HG03432 (cell line): ENCODE data around the gene MIB2.

ENCODE experiments used
- ATAC-seq: cut with Tn5 transposase; IDR thresholded peaks from one replicate; pipeline ENCODE4 v1.9.1; 2021; ENCODE audit warnings: mild to moderate bottlenecking, moderate library complexity; ENCODE audit not compliant: unreplicated experiment

Gene MIB2

DNA sequence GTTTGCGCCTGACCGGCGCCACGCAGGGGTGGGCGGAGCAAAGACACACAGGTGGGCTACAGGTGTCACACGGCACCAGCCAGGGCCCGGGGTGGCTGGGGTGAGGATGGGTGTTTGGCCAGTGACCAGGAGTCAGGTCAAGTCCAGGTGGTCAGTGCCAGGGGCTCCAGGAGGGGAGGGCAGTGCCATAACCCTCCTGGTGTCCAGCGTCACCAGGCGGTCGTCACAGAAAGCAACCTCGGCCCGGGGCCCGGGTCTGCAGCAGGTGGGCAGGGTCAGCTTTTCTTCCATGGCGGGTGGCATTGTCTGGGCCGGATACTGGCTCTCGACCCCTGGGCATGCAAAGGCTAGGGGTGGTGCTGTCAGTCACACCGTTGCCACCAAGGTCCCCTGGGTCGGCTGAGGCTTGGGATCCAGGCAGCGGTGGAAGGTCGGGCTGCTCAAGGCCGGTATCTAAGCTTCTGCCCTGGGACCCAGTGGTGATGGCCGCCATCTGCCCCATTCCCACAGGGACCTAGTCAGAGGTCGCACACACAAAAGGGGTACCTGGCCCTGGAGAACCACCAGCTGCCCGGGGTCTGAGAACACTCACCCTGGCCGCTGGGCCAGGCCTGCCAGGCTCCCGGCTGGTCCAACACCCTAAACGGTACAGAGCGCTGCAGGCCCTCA lies 17.1 kb upstream of the MIB2 start:
- ATAC-seq, result no peak

DNA sequence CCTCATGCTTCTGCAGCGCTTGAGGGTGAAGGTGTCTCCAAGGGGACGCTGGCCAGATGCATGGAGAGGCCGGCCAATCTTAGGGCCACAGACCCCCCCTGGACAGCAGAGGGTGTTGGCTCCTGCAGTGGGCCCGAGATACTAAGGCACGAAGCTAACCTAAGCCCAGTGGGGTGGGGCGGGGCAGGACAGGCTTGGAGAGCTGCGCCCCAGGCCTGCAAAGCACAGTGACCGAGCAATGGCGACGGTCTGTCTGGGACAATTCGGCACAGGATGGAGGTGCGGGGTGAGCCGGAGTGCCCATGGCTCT lies 16.6 kb upstream of the MIB2 start:
- ATAC-seq, result no peak

DNA sequence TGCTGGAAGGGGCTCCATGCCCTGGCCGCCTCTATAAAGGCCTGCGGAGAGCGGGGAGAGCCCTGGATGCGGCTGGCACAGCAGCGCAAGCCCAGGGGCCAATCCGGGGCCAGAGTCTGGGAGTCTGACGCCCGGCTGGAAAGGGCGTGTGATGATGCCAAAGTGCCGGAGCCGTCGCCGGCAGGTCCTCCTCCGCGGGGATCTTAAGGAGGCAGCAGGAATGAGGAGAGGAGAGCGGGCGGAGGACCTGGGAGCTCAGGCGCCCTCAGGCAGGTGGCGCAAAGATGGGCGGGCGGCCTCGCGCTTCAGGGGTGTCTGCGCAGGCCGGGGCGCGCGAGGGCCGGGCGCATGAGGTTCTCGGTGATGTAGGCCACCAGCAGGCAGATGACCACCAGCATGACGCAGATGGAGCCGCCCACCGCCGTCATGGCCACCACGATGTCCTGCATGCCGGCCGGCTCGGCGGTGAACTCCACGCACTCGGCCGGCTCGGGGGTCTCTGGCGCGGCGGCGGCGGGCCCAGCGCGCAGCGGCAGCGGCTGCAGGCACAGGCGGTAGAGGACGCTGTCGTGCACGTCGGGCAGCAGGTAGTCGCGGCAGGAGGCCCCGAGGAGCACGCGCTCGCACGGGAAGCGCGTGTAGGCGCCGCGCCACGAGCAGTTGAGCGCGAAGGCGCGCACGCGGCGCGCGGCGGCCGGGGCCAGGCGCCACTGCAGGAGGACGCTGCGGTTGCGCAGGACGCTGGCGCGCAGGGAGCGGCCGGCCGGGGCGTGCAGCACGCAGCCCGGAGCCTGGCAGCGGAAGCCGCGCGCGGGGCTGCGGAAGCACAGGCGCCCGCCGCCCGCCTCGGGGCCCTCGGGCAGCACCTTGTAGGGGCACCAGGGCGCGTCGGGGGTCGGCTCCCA lies 16.0 kb upstream of the MIB2 start:
- no peak for ATAC-seq

DNA sequence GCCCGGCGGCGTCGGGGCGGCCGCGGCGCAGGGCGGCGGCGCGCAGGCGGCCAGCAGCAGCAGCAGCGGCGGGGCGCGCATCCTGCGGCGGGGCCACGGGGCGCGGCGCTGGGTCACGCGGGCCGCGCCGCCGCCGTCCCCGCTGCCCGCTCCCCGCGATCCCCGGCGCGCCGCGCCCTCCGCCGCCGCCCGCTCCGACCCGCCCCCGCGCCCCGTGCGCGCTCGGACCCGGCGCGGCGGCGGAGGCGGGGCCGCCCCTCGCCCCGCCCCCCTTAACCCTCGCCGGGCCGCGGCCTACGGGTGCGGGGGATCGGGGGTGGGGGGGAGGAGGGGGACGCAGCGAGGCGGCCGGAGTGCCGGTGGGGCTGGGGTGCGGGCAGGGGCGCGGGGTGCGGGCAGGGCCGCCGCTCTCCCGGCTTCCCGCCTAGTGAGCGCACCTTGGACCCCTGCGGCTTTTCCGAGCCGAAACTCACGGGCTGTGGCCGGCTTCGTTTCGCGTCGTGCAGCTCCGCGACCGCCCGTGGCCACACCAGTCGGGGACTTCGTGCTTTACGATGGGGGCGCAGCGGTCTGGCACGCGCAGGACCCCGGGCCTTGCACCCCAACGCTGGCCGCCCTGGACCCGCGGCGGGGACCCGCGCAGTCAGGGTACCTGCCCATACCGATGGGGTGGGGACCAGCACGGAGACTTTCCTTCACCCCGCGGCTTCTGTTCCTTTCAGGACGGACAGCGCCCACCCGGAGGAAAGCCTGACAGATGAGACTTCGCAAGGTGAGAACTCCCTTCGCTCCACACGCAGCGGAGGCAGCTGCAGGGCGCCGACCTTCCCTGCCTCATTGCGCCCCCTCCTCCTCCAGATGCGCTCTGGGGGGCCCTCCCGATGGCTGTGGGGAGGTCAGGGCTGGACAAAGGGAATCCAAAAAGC lies 15.1 kb upstream of the MIB2 start, which contains the start of gene FNDC10:
Gene FNDC10, minus strand, starts transcription at position 201 of the 926 bp plus-strand sequence. Its CDS starts 120 bp downstream, at position 81.
- no peak for ATAC-seq

DNA sequence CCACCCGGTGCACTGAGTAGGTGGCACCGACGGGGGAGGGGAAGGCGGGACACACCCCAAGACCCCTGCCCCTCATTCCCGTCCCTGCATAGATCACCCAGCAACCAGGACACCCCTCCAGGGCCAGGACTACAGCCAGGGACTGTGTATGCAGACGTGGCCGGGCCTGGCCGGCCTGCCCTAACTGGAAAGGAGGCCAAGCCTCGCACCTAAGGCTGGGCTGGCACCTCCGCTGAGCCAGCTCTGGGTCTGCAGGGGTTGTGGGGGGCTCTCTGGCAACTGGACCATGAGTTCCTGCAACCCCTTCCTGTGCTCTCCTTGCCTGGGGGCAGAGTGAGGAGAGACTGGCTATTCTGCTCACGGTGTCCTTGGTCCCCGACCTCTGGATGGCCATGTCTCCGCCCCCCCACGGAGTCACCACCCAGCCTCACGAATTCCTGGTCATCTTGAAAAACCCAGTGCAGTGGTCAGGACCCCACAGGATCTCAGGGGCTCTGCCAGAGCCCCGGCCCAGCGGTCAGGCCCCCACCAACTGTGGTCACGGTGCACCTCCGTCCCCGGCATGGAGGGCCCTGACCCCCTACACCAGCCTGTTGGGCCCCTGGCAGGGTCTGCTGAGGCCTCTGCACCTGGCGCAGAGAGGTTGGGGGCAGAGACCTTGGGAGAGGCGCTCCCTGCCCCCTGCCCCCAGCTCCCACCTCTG lies 14.3 kb upstream of the MIB2 start:
- ATAC-seq, result no peak

DNA sequence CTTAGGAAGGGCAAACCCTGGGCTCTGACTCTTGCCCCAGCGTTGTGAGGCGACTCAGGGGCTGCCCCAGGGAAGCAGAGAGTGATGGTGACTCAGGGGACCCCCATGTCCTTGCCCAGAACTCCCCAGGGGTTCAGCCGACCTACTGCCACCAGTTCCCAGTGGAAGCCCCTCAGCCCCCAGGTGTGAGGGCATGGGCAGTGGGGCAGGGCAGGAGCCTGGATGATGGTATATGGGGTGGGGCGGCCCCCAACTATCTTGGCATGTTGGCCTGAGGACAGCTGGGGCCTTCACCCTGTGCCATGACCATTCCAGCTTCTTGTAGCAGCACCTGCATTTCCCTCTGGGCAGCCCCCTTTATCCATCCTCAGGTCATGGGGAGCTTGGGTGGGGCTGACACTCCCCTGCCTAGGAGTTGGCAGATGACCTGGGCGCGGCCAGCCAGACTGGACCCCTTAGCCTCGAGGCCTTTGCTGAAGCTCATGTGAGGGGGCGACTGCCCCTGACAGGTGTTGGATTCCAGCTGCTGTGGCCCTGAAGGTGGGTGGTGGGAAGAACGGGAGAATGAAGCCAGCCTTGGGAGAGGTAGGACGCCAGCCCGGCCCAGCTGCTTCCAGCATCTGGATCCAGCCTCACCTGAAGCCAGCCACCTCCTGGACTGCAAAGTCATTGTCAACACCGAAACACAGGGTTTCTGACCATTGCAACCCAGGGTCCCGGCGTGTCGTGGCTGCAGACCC lies 13.6 kb upstream of the MIB2 start:
- no peak for ATAC-seq

DNA sequence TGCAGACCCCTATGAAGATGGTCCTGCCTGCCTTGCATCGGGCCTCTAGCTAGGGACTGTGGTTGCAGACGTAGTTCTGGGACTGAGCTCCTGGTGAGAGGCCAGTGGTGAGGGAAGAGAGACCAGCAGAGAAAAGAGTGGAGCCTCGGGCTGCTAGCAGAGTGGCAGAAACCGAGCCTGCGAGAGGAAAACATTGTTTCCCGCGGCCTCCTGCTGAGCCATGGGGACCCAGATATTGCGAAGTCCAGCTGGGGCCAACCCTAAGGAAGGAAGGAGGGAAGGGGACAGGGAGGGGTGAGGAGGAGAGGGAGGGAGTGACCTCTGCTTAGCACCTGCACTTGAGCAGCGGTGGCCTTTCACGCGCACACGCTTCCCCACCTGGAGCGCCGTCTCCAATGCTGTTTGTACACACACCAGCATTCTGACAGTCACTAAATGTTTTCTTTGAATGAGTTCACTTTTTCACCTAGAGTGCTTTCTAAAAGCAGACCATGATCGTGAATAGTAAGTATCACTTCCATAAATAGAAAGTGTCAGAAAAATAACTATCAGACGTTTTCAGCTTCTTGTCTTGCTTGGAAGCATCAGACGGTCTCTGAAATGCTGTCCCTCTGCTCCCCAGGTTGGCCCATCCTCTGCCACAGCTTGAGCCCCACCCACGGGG lies 12.9 kb upstream of the MIB2 start:
- no peak for ATAC-seq

DNA sequence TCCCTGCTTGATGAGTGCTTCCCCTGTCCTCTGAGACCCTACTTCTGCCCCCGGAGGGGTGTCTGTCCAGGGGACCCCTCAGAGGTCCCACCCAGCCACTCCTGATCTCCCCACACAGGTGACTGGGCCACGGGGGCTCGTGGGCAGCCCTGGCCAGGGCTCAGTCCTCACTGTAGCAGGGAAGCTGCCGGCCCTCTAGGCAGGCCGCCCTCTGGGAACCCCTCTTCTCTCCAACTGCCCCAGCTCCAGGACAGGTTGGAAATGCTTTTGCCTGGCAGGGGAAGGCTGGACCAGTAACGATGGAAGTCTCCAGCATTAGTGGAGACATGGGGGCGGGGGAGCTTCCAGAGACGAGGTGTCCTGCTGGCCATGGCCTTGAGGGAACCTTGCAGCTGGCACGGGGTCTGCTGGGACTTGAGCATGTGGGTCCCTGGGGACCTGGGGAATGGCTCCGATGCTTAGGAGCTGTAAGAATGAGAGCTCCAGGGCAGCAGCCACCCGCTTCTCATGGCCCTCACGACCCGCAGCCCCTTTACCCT lies 12.3 kb upstream of the MIB2 start:
- no peak for ATAC-seq

DNA sequence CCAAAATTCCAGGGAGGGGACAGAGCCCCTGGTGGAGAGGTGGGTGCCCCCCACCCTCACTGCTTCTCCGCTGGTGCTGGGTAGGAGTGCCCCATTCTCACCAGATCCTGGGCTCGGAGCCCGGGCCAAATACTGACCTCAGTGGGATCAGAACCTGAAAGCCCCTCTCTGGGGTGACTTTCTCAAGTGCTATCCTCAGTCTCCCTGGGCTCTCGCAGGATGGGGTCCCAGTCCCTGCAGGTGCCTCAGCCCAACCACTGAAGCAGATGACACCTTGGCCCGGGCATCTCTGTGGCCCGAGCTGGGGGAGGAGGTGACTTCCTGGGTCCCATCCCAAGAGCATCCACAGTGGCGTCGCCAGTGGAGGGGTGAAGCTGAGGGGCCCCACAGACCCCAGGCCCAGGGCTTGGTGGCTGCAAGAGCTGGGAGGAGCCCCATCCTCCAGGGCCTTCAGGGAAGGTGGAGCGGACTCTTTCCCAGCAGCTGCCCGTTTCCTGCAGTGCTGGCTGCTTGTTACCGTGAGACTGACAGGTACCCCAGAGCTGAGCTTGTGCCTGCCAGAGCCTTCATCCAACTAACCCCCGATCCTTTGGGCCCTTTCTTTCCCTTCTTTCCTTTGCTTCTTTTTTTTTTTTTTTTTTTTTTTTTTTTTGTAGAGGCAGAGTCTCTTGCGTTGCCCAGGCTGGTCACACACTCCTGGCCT lies 11.5 kb upstream of the MIB2 start:
- ATAC-seq, result no peak

DNA sequence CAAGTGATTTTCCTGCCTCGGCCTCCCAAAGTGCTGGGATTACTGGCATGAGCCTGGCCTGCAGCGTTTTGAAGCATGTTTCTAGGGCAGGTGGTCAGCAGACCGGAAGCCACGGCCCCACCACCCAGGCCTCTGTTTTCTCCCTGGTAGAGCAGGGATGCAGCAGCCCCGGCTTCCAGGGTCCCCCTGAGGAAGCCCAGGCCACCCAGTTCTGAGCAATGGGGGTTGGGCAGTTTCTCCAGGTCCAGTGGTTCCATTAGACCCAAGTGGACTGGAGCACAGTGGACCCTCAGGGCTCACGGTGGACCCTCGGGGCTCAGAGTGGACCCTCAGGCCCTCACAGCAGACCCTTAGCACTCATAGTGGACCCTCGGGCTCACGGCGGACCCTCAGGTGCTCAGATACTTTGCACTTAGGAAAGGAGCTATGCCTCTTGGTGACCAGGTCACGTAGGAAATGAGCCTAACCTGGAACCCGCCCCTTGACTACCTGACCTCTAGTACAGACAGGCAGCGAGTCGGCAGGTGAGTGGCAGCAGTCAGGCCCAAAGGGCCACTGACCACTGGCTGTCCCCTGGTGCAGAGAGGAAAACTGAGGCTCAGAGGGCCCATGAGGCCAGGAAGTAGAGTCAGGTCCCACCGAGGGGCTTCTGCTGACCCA lies 10.8 kb upstream of the MIB2 start:
- ATAC-seq, result no peak

DNA sequence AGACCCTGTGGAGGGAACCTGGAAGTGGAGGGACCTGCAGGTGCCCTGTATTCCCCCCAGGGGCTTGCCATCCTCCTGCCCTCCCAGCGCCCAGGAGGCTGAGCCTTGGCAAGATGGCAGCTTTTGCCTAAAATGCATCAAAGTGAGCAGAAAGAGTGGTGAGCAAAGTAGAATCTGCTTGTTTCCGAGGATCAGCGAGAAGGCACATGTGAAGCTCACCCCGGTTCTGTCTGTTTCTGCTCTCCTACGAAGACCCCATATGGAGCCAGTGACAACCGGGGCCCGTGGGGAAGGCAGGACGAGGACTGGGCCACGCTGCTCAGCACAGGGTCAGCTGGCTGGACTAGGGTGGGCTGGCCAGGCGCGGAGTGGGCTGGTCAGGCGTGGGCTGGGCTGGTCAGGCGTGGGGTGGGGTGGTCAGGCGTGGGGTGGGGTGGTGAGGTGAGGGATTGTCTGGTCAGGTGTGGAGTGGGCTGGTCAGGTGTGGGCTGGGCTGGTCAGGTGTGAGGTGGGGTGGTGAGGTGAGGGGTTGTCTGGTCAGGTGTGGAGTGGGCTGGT lies 10.2 kb upstream of the MIB2 start:
- no peak for ATAC-seq

DNA sequence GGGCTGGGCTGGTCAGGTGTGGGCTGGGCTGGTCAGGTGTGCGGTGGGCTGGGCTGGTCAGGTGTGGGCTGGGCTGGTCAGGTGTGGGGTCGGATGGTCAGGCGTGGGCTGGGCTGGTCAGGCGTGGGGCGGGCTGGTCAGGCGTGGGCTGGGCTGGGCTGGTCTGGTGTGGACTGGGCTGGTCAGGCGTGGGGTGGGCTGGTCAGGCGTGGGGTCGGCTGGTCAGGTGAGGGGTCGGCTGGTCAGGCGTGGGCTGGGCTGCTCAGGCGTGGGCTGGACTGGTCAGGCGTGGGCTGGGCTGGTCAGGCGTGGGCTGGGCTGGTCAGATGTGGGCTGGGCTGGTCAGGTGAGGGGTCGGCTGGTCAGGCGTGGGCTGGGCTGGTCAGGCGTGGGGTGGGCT lies 9.6 kb upstream of the MIB2 start:
- no peak for ATAC-seq

DNA sequence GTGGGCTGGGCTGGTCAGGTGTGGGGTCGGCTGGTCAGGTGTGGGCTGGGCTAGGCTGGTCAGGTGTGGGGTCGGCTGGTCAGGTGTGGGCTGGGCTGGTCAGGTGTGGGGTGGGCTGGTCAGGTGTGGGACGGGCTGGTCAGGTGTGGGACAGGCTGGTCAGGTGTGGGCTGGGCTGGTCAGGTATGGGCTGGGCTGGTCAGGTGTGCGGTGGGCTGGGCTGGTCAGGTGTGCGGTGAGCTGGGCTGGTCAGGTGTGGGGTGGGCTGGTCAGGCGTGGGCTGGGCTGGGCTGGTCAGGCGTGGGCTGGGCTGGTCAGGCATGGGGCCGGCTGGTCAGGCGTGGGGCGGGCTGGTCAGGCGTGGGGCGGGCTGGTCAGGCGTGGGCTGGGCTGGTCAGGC lies 9.1 kb upstream of the MIB2 start:
- ATAC-seq, result no peak

DNA sequence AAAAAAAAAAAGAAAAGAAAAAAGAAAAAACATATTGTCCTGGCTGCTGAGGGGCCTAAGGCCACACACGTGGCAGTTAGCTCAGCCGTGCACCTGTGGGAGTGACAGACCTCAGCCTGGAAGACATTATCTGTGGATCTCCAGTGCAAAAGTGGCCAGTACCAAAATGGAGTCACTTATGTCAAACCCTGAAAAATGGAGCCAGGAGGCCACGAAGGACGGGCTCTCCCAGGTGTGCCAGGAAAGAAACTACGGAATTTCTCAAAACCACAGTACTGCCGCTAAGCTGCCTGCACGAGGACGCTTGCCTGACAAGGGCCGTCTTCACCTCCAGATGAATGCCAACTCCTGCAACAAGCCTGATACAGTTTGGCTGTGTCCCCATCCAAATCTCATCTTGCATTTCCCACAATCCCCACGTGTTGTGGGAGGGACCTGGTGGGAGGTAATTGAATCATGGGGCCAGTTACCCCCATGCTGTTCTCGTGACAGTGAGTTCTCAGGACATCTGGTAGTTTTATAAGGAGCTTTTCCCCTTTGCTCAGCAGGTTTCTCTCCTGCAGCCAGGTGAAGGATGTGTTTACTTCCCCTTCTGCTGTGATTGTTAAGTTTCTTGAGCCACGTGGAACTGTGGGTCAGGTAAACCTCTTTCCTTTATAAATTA lies 5.3 kb upstream of the MIB2 start:
- no peak for ATAC-seq

DNA sequence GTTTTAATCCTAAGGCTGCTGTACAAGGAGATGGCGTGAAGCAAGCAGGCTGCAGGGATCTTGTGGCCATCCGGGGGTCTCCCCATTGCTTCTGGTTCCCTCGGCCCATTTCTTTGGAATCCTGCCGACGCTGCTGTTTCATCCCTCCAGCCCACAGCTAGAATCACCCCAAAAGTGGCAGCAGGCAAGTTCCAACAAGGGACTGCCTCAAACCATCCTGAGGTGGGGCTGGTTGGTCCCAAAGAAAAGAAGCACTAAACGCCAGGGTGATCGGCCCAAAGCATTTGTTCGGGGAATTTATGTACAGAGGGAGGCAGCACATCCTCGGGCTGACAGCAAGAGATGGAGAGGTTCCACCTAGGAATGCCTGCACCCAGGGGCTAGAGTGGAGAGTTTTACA lies 4.5 kb upstream of the MIB2 start:
- no peak for ATAC-seq

DNA sequence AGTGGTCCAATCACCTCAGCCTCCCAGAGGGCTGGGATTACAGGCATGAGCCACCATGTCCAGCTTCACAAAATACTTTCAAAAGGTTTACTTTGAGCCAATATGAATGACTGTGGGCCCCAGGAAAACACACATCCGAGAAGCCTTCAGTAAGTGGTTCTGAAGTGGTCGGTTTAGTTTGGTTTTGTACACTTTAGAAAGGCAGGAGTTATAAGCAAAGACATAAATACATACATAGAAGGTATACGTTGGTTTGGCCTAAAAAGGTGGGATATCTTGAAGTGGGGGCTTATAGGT lies 3.2 kb upstream of the MIB2 start:
- ATAC-seq, result no peak

DNA sequence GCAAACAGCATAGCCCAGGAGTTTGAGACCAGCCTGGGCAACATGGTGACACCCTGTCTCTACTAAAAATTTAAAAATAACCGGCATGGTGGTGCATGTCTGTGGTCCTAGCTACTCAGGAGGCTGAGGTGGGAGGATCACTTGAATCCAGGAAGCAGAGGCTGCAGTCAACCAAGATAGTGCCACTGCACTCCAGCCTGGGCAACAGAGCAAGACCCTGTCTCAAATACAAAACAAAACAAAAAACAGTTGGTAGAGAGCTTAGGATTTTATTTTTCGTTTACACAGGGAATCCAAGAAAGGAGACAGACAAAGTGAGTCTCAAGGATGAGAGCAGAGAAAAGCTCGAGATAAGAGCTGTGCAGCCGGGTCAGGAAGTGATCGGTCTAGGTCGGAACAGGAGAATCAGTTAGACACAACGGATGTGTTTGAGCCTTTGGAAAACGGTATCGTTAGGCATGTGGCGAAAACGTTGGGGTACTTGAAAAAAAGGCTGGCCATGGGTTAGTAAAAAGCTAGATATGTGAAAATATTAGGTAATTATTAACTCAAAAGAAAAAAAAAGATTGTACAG lies 1.7 kb upstream of the MIB2 start:
- no peak for ATAC-seq
